Umbilical cord (tissue), 2 donors: ENCODE data around the gene TMPRSS6. TPM values are rescaled to one million over a fixed set of nuclear protein-coding genes. Genes with fewer than 3 reads are reported as not detected.

Experiments used
- DNase-seq: peaks from one replicate; pipeline ENCODE4 v3.0.0-alpha.2; 2015; ENCODE audit warnings: low spot score
- total RNA-seq: library from RNA; depleted of rRNA; stranded (reverse); fragments of >200 nt; gene quantifications from one replicate; pipeline ENCODE4 v1.2.3, GENCODE V29; 2014; ENCODE audit warnings: low replicate concordance; ENCODE audit not compliant: insufficient read depth

The TMPRSS6 gene
- total RNA-seq, 1 donor from 2014 or later, result not detected

DNA sequence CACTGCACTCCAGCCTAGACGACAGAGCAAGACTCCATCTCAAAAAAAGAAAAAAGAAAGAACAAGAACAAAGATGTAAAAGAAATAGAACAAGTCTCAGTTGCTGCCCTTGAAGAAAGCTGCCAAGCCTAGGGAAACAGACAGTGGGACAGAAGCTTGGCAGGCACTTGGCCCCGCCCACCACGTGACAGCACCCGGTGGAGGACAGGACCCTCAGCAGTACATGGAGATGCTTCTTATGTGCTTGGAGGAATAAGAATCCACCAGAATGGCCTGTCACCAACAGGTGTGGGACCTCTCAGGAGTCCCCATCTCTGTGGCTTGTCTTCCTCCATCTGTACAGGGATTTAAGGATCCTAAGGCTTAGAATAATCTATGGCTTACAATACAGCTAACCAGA, 7.6 kb upstream of the TMPRSS6 start:
- no peak for DNase-seq

DNA sequence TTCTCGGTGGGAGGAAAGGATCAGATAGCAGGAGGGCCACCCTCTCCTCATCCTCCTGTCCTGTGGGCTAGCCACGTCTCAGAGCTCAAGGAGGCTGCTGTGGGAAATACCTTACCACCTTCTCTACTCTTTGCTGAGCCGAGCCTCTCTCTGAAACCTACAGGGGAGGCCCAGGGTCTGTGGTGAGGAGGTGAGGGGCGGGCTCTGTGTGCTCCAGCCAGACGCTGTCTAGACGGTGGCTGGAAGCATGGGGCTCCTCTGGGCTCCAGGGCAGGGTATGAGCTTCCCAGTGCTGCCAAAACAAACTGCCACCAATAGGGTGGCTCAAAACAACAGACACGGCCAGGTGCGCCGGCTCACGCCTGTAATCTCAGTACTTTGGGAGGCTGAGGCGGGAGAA, 5.5 kb upstream of the TMPRSS6 start:
- no peak for DNase-seq

DNA sequence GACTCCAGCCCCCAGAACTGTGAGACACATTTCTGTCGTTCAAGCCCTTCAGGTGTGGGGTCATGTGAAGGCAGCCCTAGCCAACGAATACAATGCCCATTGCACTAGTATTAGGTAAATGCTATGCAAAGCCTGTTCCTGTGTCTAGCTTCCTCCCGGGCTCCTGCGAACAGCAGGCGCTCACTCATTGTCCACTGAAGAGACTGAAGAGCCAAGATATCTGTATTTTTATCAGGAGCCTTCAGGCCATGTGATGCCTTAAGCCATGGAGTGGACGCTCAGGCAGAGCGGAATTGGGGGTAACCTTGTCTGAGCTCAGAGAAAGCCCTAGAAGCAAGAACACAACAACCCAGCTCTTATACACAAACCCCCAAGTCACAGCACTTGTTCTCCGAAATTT, 4.2 kb upstream of the TMPRSS6 start:
- no peak for DNase-seq

DNA sequence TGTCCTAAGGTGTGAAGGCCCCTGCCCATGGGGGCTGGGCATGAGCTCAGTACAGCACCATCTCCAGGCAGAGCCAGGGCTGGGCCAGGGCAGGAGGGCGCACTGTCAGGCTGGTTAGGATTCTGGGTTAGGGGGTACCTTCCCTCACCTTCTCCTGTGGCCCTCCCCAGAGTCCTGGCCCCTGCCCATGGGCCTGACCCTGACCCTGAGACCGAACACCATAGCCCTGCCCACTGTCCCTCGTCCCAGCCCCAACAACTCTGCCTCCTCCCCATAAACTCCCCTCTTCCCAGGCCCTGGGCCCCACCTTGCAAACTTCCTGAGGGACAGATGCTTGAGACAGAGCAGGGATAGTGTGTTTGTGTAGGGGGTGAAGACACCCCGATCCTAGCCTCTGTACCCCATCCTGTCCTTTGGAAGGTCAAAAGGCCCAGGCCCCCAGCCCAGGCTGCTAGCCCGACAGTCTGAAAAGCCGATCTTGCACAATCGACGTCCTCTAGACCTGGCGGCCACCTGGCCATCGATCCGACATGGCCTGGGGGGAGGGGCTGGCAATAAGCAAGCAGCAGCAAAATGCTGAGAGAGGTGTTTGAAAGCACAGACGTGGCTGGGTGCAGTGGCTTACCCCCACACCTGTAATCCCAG, 2.7 kb upstream of the TMPRSS6 start:
- DNase-seq, result no peak

DNA sequence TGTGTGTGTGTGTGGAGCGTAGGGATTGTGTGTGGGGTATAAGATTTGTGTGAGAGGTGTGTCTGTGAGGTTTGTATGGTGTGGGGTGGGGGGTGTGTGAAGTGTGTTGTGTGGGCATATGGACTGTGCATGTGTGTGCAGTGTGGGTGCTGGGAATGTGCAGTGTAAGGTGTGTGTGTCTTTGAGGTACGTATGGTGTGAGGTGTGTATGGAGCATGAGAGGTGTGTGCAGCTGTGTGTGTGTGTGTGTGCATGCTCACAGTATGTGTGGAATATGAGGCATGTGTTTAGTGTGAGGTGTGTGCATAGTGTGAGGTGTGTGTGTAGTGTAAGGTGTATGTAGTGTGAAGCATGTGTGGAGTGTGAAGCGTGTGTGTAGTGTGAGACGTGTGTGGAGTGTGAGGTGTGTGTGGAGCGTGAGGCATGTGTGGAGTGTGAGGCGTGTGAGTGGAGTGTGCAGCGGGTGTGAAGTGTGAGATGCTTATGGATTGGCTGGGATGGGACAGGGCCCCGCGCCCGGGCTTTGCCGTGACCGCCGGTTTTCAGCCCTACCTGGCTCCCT, 1.7 kb upstream of the TMPRSS6 start:
- no peak for DNase-seq

DNA sequence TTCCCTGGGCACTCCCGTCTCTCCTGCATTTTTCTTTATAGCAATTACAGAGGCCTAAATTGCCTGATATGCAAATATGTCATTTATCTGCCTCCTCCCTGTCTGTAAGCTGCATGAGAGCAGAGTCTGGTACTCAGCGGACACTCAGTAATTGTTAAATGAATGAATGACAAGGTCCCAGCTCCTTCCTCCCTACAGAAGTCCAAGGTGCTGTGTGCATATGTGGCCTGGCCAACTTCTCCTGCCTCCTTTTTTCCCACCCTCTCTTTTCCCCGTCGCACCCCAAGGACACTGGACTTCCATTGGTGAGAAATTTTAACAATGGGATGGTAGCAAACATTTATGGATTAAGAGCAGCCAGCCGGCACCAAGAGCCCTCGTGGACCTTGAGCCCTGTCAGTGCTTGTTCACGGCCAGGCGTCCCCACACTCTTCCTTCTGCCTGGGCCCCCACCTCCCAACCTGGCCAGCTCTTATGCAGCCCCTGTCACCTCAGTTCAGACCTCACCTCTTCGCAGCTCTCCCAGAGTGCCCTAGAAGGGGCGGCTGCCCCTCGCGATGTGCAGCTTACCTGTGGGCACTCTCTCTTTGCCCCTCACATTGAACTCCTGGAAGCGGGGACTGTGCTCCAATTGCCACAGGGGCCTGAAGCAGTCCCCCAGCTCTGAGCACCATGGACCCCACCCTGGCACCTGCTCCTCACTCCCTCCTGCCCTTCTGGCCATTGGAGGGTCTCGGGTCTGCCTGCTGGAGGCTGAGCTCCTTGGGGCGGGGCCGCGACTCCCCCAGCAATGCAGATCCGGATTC, 1.5 kb downstream of the TMPRSS6 start:
- DNase-seq, result no peak

DNA sequence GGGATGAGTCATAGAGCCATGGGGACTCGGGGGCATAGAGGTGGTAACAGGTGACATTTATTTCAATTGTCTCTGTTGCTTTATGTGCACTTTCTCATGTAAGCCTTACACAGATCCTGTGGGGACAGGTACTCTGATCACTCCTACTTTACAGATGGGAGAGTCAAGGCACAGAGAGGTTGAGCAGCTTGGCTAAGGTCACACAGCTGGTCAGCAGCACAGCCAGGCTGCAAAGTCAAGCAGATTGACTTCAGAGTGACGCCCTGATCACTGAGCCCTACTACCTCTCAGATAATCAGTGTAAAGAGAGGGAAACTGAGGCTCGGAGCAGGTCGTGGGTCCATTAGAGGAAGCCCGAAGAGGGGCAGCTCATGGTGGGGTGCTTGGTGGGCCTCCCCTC, 3.5 kb downstream of the TMPRSS6 start:
- DNase-seq, result no peak

DNA sequence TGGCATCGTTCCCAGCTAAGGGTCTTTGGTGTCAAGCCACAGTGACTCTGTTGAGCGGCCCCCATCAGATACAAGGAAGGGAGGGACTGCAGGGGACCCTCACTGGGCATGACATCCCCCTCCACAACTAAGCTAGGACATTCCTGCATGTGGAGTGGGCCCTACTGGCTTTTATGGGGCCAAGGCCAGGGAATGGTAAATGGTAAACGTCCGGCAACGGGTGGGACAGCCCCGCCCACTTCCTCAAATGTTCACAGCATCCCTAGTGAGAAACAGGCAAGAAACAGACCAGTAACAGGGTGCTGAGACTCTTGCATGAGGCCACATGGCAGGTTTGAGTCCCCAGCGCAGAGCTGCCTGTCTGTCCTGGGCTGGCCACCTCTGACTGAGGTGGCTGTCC, 4.4 kb downstream of the TMPRSS6 start:
- DNase-seq, result no peak

DNA sequence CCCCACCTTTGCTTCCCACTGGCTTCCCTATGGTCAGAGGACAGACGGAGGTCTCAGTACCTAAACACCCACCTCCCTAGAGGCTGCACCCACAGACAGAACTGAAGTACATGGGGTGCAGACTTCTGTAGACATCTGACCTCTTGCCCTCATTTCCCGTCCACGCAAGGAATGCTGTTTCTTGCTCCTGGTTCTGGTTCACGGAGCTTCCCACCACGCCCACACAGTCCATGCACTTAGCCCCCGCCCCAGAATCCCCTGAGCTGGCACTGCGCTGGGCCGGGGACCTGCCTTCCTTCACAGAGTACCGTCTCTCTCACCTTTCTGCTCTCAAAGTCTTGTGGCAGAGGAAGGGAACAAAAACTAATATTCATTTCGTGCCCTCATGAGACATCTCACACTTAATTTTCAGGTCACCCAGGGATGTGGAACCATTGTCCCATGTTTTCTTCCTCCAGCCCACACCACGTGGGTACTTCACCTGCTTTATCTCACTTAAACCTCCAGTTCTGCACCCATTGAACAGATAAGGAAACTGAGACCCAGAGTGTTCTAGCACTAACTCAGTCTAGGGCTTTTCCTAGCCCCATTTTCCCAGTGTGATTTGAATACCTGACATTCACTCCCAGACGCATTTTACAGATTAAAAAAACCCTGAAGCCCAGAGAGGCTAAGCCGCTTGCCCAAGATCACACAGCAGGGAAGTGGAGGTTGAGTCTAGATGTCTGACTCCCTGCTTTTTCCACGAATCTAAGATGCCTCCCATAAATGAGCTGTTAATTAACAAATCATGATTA, 5.7 kb downstream of the TMPRSS6 start:
- DNase-seq, result no peak

DNA sequence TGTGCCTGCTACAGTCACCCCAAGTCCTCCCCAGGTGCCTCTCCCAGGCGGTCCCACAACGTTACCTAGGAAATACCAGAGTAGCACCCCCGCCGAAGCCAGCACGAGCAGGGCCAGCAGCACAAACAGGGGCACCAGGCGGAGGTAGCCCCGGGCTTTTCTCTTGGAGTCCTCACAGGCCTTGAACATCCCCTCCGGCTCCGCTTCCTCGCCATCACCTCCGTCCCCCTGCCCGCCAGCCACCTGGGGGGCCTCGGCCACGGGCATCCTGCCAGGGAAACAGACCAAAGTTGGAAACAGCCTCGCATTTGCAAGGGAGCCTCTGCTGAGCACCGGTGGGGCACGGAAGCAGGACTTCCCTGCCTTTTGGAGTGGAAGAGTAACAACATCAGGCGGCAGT, 6.4 kb downstream of the TMPRSS6 start:
- no peak for DNase-seq

DNA sequence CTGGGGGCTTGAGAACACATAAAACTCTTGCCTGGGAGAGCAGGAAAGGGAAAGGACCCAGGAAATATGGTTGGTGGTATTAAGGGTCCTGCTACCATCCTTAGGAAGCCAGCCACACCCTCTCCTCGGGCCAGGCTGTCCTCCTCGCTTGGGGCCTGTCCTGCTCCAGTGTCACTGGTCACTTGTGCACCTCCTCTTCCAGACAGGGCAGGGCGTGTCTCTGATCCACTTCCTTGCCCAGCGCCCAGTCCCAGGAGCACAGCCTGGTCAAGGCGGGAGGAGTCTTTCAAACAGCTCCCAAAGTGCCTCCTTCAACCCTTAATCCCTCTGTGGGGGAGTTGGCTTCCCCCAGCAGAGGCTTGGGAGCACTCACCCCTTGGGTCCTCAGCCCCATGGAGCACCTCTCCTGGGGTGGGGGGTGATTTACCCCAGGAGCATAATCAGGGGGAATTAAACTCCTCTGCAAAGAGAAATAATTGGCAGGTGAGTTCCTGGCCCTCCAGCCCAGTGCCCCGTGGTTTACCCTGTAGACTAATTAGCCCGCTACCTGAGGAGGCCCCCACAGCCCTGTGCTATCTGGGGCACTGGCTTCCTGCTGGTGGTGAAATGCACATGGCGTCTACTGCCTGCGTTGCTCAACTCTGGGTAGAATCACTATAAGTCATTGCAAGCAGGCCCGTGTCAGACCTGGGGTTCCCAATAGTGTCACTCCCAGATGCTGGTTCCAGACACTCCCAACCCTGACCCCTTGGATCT, 8.0 kb downstream of the TMPRSS6 start:
- no peak for DNase-seq

DNA sequence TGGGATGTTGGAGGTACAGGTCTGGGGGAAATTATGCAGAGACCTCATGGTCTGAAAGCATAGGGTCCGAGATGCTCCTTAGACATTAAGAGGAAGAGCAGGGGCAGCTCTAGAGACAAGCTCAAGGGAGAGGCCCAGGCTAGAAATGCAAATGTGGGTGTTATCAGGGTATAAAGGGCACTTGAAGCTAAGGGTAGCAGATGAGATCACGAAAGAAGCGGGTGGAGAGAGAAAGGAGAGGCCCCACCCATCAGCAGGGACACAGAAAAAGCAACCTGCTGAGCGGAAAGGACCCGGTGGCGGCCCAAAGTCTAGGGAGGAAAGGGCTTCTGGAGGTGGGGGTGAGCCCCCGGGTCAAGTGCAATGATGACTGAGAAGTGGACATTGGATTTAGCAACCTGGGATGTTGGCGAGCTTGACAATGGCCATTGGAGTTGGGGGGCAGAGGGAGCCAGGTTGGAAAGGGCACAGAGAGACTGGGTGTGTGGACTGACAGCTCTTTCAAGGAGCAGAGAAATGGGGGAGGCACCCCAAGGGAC, 8.9 kb downstream of the TMPRSS6 start:
- no peak for DNase-seq

DNA sequence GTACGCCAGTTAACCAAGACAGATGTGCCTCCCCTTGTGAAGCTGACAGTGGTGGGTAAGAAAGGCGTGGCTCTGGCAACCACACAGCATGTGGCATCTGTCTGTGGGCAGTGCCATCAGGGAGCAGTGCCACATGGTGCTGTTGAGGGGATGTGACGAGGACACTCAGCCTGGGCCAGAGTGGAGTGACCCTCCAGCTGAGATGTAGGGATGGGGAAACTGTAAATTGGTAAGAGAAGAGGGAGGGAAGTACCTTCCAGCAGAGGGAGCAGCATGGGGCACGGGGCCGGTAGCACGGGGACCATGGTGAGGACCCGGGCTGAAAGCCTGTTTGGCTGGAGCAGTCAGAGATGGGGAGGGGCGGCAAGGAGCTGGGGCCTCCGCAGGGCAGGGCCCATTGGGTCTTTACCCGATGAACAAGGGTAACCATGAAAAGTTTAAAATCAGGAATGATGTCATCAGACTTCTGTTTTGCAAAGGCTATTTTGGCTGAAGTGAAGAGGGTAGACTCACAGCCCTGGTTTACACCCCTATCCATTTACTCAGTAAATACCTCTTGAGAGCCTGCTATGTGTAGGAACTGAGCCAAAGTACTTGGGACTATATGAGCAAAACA, 10.4 kb downstream of the TMPRSS6 start:
- peak; percentile 13 for DNase-seq

DNA sequence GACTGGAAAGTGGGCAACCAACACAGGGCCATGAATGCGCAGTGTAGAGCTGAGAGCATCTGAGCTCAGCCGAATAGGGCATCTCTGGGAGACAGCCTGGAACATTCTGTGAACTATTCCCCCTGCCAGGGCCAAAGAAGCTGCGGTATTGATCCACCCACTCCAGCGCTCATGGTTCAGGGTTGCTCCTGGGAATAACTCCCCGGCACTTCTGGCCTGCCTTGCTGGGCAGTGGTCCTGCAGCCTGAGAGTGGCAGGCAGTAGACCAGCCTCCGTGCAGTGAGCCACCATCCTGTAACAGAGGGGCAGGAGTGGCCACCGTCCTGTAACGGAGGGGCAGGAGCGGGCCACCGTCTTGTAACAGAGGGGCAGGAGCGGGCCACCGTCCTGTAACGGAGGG, 12.2 kb downstream of the TMPRSS6 start:
- DNase-seq, result no peak

DNA sequence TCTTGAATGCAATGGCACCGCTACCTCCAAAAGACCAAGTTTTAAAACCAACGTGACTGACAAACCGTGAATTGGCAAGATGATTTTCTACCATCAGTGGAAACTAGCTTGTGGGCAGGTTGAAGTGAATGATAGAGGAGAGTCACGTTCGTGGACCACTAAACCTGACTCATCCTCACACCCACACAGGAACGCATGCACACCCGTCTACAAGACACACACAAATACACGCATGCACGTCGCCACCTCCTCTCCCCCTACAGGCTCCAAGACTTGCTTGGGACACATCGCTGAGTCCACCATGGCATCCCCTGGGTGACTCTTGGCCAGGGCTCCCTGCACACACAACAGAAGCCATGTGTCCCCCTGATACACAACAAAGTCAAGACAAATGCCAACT, 14.4 kb downstream of the TMPRSS6 start:
- no peak for DNase-seq

DNA sequence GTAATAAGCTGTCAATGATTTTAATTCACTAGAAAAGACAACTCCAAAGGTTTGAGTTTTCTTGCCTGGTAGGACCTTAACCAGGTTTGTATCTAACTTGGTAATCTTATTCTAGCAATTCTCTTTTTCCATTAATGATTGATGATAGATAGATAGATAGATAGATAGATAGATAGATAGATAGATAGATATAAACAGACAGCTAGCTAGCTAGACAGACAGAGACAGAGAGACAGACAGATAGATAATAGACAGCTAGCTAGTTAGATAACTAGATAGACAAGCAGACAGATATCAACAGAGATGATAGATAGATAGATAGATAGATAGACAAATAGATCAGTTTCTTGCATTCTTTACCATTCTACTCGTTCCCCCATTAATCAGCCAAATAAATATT, 15.3 kb downstream of the TMPRSS6 start:
- no peak for DNase-seq

DNA sequence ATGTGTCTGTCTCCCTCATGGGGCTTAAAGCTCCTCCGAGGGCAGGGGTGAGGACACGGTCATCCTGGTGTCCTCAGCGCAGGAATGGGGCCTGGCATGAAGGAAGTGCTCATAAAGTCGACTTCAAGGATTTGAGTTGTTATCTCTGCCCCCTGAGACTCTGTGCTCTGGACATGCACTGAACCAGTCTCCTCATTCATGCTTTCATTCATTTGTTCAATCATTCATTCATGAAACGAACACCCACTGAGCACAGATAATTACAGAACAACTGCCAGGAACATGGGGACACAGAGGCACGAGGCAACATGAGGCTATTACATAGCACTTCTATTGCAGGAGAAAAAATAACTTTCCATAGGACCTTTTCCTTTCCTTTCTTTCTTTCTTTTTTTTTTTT, 16.5 kb downstream of the TMPRSS6 start:
- no peak for DNase-seq

DNA sequence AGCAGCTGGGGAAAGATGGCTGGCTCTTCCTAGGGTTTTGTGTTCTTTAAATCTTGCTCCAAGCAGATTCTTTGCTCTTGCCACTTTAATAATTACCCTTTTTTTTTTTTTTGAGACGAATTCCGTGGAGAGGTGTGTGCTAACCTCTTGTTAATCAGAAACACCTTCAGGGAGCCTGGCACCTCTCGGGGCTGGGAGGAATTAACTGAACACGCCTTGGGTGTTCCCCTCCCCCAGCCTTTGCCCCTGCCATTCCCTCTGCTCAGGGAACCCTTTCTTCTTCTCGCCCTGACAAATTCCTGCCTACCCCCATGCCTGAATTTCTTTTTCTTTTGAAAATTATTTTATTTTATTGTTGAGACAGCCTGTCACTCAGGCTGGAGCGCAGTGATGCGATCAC, 17.5 kb downstream of the TMPRSS6 start:
- no peak for DNase-seq

DNA sequence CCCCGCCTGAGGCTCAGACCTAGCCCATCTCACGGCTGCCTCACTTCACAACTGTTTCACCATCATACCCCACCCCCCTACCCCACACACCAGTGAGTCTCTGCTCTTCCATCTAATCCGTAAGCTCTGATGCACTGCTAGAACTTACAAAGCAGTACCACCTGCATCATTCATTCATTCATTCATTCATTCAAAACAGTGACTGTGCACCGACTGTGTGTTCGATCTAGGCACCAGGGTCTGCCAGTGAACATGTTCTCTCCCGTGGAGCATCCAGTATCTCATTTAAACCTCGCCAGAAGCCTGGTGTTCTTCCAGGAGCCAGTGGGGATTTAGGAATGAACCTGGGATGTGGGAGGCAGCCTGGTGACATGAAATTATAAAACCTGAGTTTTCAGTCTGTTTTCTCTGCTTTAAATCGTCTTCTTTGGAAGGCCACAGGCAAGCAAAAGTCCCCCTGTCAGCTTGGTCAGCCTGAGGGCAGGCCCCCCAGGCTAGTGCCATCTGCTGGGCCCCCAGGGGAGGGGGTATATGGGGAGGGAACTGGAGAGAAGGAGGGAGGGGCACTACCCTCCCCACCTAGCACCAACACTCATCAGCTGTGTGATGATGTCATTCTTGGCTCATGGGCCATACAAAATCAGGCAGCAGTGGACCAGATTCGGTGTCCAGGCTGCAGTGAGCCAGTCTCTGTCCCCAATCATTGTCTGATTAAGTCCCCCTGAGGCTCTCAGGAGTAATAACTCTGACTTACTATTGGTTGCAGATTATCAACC, 18.4 kb downstream of the TMPRSS6 start:
- no peak for DNase-seq

DNA sequence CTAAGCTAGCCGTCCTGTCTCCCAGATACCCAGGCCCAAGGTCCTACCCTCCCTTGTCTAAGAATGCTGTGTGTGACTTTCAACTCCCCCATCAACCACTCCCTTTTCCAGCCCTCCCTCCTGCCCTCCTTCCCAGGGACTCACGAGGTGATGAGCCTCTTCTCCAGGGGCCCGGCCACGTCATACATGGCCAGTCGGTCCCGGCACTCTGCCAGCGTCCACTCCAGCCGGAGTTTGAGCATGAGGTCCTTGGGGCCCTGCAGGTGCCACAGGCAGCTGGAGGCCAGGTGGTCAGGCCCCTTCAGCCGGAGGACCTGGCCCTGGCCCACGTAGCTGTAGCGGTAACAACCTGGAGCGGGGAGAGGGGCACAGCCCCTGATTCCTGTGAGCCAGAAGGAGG, 20.1 kb downstream of the TMPRSS6 start:
- DNase-seq, result no peak
